CD4-positive, alpha-beta T cell (primary cell): ENCODE measurements around the gene RANGRF. TPM values are rescaled to one million over a fixed set of nuclear protein-coding genes. Genes with fewer than 3 reads are reported as not detected.

Experiments
- ATAC-seq: fragments of 200-7000 bp; cut with Tn5 transposase; one replicate; pipeline ENCODE4 v1.10.0; 2022; ENCODE audit warnings: mild to moderate bottlenecking; ENCODE audit not compliant: poor library complexity
- CTCF ChIA-PET: fragments of 350-600 bp; sonication (Branson Sonifier 250); formaldehyde crosslinking; loops from one replicate; lab custom pipeline; 2021; ENCODE audit warnings: antibody characterized with exemption, inconsistent platforms; lab: Charles Lee
- POLR2A ChIA-PET: fragments of 350-600 bp; sonication (Branson Sonifier 250); formaldehyde crosslinking; loops from one replicate; lab custom pipeline; 2021; ENCODE audit warnings: antibody characterized with exemption, inconsistent platforms; lab: Charles Lee
- DNase-seq, 14 experiments: peaks; one replicate each; pipeline ENCODE4 v3.0.0-alpha.2; 2013 to 2020; ENCODE audit warnings: mixed read lengths in 2 of 14
- H3K27ac ChIP-seq, 2 donors: one replicate each; pipeline versions ENCODE4 v1.5.1 to v1.7.0; 2013; ENCODE audit warnings: low read length in 2 of 2, low read depth in 1 of 2, mild to moderate bottlenecking in 1 of 2
- H3K27me3 ChIP-seq, 2 experiments: 1 replicate in 1 of 2; 2 replicates in 1 of 2; pipeline versions ENCODE4 v1.6.1 to v1.7.0; 2013; ENCODE audit warnings: low read length in 2 of 2, control low read depth in 1 of 2, mild to moderate bottlenecking in 1 of 2, moderate library complexity in 1 of 2; ENCODE audit not compliant: insufficient read depth in 2 of 2, control insufficient read depth in 1 of 2
- H3K36me3 ChIP-seq: one replicate; pipeline ENCODE4 v1.6.1; 2013; ENCODE audit warnings: low read length, control low read depth; ENCODE audit not compliant: insufficient read depth
- H3K4me1 ChIP-seq: one replicate; pipeline ENCODE4 v1.6.1; 2013; ENCODE audit warnings: low read length, control low read depth; ENCODE audit not compliant: insufficient read depth
- H3K4me3 ChIP-seq: one replicate; pipeline ENCODE4 v1.5.1; 2013; ENCODE audit warnings: mild to moderate bottlenecking, low read length, moderate library complexity
- H3K9me3 ChIP-seq, 2 experiments: 1 replicate in 1 of 2; 2 replicates in 1 of 2; pipeline versions ENCODE4 v1.6.1 to v1.7.0; 2013; ENCODE audit warnings: low read length in 2 of 2, mild to moderate bottlenecking in 2 of 2, control low read depth in 1 of 2, moderate library complexity in 1 of 2; ENCODE audit not compliant: control insufficient read depth in 1 of 2, insufficient read depth in 1 of 2
- H3K27ac Mint-ChIP-seq: one replicate; pipeline ENCODE4 v1.8.0; 2020; ENCODE audit warnings: mixed read lengths
- H3K27me3 Mint-ChIP-seq: one replicate; pipeline ENCODE4 v1.8.0; 2021; ENCODE audit warnings: mixed read lengths
- H3K36me3 Mint-ChIP-seq: one replicate; pipeline ENCODE4 v1.8.0; 2021; ENCODE audit warnings: low read depth, mixed read lengths
- H3K4me1 Mint-ChIP-seq: one replicate; pipeline ENCODE4 v1.8.0; 2021; ENCODE audit warnings: low read depth, mixed read lengths
- H3K4me3 Mint-ChIP-seq: one replicate; pipeline ENCODE4 v1.8.0; 2020; ENCODE audit warnings: mild to moderate bottlenecking, mixed read lengths
- H3K9me3 Mint-ChIP-seq: one replicate; pipeline ENCODE4 v1.8.0; 2020; ENCODE audit warnings: mixed read lengths
- intact Hi-C, 2 experiments: fragments of 100-400 bp; cut with DNase I in 1 of 2; cut with micrococcal nuclease in 1 of 2; formaldehyde crosslinking; loops; one replicate each; pipeline versions ENCODE4 v1.15.1 to v1.9.0; 2023 to 2025; cut with DNase I, micrococcal nuclease
- total RNA-seq, 174 experiments: library from RNA in 2 of 174; stranded (reverse) in 2 of 174; gene quantifications; one replicate each; pipeline ENCODE4 v1.2.3 and lab custom pipeline; 2021 to 2026
- TF ChIP-seq, protein P1 (sequence below): fragments of 200-600 bp; IDR thresholded peaks from one replicate; pipeline ENCODE4 v1.8.0; 2022; ENCODE audit warnings: antibody characterized with exemption, mild to moderate bottlenecking

RANGRF gene
- total RNA-seq, 2 experiments from 2014 or later, result 23.1 to 24.6 TPM

DNA sequence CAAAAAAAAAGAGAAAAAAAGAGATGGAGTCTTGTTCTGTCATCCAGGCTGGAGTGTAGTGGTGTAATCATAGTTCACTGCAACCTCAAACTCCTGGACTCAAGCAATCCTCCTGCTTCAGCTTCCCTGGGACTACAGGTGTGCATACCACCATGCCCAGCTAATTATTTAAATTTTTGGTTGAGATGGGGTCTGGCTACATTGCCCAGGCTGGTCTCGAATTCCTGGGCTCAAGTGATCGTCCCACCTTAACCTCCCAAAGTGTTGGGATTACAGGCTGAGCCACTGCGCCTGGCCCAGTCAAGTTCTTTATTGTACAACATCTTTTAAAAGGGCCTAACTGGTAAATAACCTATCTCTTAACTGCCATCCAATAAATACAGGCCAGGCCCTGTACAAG, 6.1 kb upstream of the RANGRF start:
- H3K9me3 ChIP-seq, result no peaks in the 10 kb centered on the region
- Mint-ChIP-seq H3K4me3 (no peak overlapping the region), H3K4me1 (peaks cover 9% of the 10 kb centered on the region), H3K27me3 (no peaks in the 10 kb centered on the region), H3K9me3 (no peaks in the 10 kb centered on the region), H3K36me3 (no peaks in the 10 kb centered on the region), H3K27ac (peak overlapping the region; percentile 33)
- CTCF ChIA-PET, result no interaction called here
- no peaks in the 10 kb centered on the region for H3K27me3 ChIP-seq
- H3K36me3 ChIP-seq, result no peaks in the 10 kb centered on the region
- intact Hi-C loops, result no loop called here
- TF ChIP-seq, protein P1, sequence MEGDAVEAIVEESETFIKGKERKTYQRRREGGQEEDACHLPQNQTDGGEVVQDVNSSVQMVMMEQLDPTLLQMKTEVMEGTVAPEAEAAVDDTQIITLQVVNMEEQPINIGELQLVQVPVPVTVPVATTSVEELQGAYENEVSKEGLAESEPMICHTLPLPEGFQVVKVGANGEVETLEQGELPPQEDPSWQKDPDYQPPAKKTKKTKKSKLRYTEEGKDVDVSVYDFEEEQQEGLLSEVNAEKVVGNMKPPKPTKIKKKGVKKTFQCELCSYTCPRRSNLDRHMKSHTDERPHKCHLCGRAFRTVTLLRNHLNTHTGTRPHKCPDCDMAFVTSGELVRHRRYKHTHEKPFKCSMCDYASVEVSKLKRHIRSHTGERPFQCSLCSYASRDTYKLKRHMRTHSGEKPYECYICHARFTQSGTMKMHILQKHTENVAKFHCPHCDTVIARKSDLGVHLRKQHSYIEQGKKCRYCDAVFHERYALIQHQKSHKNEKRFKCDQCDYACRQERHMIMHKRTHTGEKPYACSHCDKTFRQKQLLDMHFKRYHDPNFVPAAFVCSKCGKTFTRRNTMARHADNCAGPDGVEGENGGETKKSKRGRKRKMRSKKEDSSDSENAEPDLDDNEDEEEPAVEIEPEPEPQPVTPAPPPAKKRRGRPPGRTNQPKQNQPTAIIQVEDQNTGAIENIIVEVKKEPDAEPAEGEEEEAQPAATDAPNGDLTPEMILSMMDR, result no peak
- no peak for DNase-seq
- H3K4me1 ChIP-seq, result peaks cover 25% of the 10 kb centered on the region
- POLR2A ChIA-PET, result no interaction called here
- no peak overlapping the region for H3K27ac ChIP-seq
- no peak overlapping the region for H3K4me3 ChIP-seq
- ATAC-seq, result no peak

DNA sequence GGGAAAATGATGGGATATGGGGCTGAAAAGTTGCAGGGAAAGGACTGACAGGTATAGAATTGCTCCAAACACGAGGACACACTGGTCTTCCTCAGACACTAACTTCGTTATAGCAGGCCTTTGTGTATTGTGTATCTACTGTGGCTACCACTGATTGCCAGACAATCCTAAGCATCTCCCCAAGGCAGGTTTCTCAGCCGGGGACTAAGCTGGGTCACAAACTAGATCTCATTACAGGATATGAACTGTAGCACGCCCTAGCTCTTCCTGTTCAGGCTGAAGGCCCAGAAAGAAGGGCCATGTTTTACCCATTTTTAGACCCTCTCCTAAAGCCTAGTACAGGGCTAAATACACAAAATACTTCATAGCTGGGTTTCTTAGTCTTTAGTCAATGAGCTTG, 5.1 kb upstream of the RANGRF start:
- no peaks in the 10 kb centered on the region for H3K9me3 ChIP-seq
- ChIA-PET CTCF (interaction anchor here (0.8 to 1.5 kb wide), 3 partner anchors 18 to 62 kb away, joined by 3 to 5 read pairs (median 3); no protein-coding TSS in a partner anchor), POLR2A (interaction anchor here (0.6 to 1.6 kb wide), 6 partner anchors 12 to 62 kb away, joined by 3 to 19 read pairs (median 4); partner anchors contain the start of genes CTC1, PFAS and SLC25A35)
- Mint-ChIP-seq H3K36me3 (peaks cover 4% of the 10 kb centered on the region), H3K27ac (peak overlapping the region; percentile 33), H3K27me3 (no peaks in the 10 kb centered on the region), H3K4me3 (no peak overlapping the region), H3K9me3 (no peaks in the 10 kb centered on the region), H3K4me1 (peaks cover 19% of the 10 kb centered on the region)
- peaks cover 32% of the 10 kb centered on the region for H3K4me1 ChIP-seq
- H3K27me3 ChIP-seq, result no peaks in the 10 kb centered on the region
- H3K4me3 ChIP-seq, result no peak overlapping the region
- DNase-seq (peak in 1 of 14 experiments; percentile 30), ATAC-seq (no peak)
- TF ChIP-seq, protein P1, result no peak
- intact Hi-C loops, result no loop called here
- peak overlapping the region in 1 of 2 donors; percentile 9 for H3K27ac ChIP-seq
- H3K36me3 ChIP-seq, result no peaks in the 10 kb centered on the region

DNA sequence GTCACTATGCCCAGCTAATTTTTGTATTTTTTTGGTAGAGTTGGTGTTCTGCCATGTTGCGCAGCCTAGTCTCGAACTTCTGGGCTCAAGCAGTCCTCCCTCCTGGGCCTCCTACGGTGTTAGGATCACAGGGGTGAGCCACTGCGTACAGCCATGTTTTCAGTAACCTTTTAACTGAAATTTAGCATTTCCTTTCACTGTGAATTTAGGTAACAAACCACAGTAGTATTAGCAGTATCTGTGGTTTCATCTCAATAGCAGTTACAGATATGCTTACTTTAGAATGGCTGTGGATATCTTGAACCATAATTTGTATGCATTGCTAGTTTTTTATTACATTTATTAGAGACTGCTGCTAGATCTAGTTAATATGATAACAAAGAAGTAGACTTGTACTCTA, 4.3 kb upstream of the RANGRF start:
- DNase-seq (peak in 1 of 14 experiments; percentile 37), ATAC-seq (no peak)
- no peak overlapping the region for H3K4me3 Mint-ChIP-seq
- peaks cover 8% of the 10 kb centered on the region for H3K36me3 Mint-ChIP-seq
- ChIA-PET CTCF (interaction anchor here (1.5 kb wide), 1 partner anchor 40 kb away, joined by 3 read pairs; no protein-coding TSS in a partner anchor), POLR2A (interaction anchor here (0.9 to 1.6 kb wide), 3 partner anchors 35 to 62 kb away, joined by 4 to 19 read pairs (median 5); partner anchors contain the start of genes CTC1 and PFAS)
- Histone ChIP-seq H3K4me1 (peaks cover 39% of the 10 kb centered on the region), H3K27ac (peak overlapping the region in 1 of 2 donors; percentile 7), H3K36me3 (no peaks in the 10 kb centered on the region), H3K9me3 (no peaks in the 10 kb centered on the region), H3K27me3 (no peaks in the 10 kb centered on the region), H3K4me3 (no peak overlapping the region)
- TF ChIP-seq, protein P1, result no peak
- H3K4me1 Mint-ChIP-seq, result peaks cover 23% of the 10 kb centered on the region
- intact Hi-C loops, result no loop called here
- no peak overlapping the region for H3K27ac Mint-ChIP-seq
- no peaks in the 10 kb centered on the region for H3K27me3 Mint-ChIP-seq
- no peaks in the 10 kb centered on the region for H3K9me3 Mint-ChIP-seq
